Stomach (tissue), 9 donors: ENCODE results near the gene NRG3. TPM values are rescaled to one million over a fixed set of nuclear protein-coding genes. Genes with fewer than 3 reads are reported as not detected.

Source experiments
- DNase-seq, 2 donors: peaks; one replicate each; pipeline versions ENCODE4 v3.0.0 to v3.0.0-alpha.2; 2013 to 2019
- H3K27ac ChIP-seq, 5 donors: fragments of 200-600 bp in 4 of 5; sonication (generic) in 4 of 5; one replicate each; pipeline ENCODE4 v1.5.1; 2013 to 2019; ENCODE audit warnings: mild to moderate bottlenecking in 1 of 5, moderate library complexity in 1 of 5
- H3K27me3 ChIP-seq, 3 donors: fragments of 200-600 bp; sonication (generic); one replicate each; pipeline ENCODE4 v1.5.1; 2017 to 2019; ENCODE audit warnings: mixed run types in 1 of 3
- H3K36me3 ChIP-seq, 4 donors: fragments of 200-600 bp; sonication (generic); 1 replicate in 3 of 4; 2 replicates in 1 of 4; pipeline ENCODE4 v1.5.1; 2016 to 2019
- H3K4me1 ChIP-seq, 4 donors: fragments of 200-600 bp; sonication (generic); one replicate each; pipeline ENCODE4 v1.5.1; 2016 to 2019
- H3K4me3 ChIP-seq, 4 donors: fragments of 200-600 bp; sonication (generic) in 3 of 4; one replicate each; pipeline ENCODE4 v1.5.1; 2016 to 2019; ENCODE audit warnings: mild to moderate bottlenecking in 1 of 4
- H3K9me3 ChIP-seq, 4 donors: fragments of 200-600 bp; sonication (generic); one replicate each; pipeline ENCODE4 v1.5.1; 2016 to 2019
- EP300 ChIP-seq: sonication (generic); formaldehyde crosslinking; IDR thresholded peaks from one replicate; pipeline ENCODE4 v1.6.1; 2017; ENCODE audit warnings: antibody characterized with exemption
- POLR2A ChIP-seq, 4 donors: fragments of 450-650 bp; IDR thresholded peaks; one replicate each; pipeline ENCODE4 v1.6.1; 2016; ENCODE audit warnings: antibody characterized with exemption in 4 of 4, control low read depth in 2 of 4, mild to moderate bottlenecking in 1 of 4, moderate library complexity in 1 of 4
- POLR2AphosphoS5 ChIP-seq, 3 donors: sonication (generic); formaldehyde crosslinking; IDR thresholded peaks; one replicate each; pipeline ENCODE4 v1.6.1; 2016; ENCODE audit warnings: antibody characterized with exemption in 3 of 3
- WGBS, 5 donors: extraction: QIAGEN DNeasy Blood & Tissue Kit in 3 of 5; methylation state at CpG; one replicate each; pipeline versions ENCODE4 v1.1.5 to v1.1.7; 2013 to 2018; 5-methylcytosine and 5-hydroxymethylcytosine counted together
- intact Hi-C: fragments of 100-400 bp; cut with DNase I; formaldehyde crosslinking; loops from one replicate; pipeline ENCODE4 v1.15.1; 2023; ENCODE audit warnings: low total_unique reads
- polyA plus RNA-seq, 3 donors: library from polyadenylated mRNA; stranded (reverse); fragments of 200-250 nt; gene quantifications; one replicate each; pipeline ENCODE4 v1.2.3, GENCODE V29; 2013
- total RNA-seq, 5 donors: library from RNA; depleted of rRNA; stranded (reverse); fragments of >200 nt; gene quantifications; one replicate each; pipeline versions ENCODE4 v1.1.0 to v1.2.3, GENCODE V29; 2014 to 2016
- TF ChIP-seq, protein P1 (sequence below), 7 experiments: fragments of 450-650 bp in 4 of 7; fragments of 200-600 bp in 3 of 7; sonication (generic) in 3 of 7; IDR thresholded peaks; one replicate each; pipeline ENCODE4 v1.5.1; 2016 to 2019; ENCODE audit warnings: antibody characterized with exemption in 7 of 7, control low read depth in 2 of 7, mild to moderate bottlenecking in 1 of 7
- donor health status: healthy with polysubstance abuse.
- donor health status: Bipolar disorder and iron deficiency.
- donor health status: healthy.

NRG3 gene
- total and polyA plus RNA-seq, 8 donors: 0.08 to 2.5 (median 0.52) TPM; not detected in 4

DNA sequence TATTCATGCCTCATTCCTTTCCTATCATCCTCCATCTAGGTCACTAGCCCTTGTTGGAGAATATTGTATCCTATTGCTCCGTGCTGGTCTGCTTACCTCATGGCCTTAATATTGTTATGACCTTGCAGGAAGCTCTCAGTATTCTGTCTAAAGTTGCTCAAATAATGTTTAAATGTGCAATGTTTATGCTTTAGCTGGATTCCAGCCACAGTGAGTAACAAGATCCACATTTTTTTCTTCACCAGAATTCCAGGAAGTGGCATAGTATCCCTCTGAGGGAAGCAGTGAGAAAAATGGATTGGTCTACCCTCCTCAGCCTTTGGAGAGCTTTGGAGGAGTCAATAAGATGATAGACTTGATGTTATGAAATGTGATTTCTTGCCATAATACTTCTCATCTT, 402.6 kb downstream of the NRG3 start:
- H3K9me3 ChIP-seq: no peaks in the 10 kb centered on the region
- TF ChIP-seq POLR2A (IDR thresholded peaks at IDR 0.05) (no peak), EP300 (no peak), POLR2AphosphoS5 (IDR thresholded peaks at IDR 0.05) (no peak)
- TF ChIP-seq, protein P1, sequence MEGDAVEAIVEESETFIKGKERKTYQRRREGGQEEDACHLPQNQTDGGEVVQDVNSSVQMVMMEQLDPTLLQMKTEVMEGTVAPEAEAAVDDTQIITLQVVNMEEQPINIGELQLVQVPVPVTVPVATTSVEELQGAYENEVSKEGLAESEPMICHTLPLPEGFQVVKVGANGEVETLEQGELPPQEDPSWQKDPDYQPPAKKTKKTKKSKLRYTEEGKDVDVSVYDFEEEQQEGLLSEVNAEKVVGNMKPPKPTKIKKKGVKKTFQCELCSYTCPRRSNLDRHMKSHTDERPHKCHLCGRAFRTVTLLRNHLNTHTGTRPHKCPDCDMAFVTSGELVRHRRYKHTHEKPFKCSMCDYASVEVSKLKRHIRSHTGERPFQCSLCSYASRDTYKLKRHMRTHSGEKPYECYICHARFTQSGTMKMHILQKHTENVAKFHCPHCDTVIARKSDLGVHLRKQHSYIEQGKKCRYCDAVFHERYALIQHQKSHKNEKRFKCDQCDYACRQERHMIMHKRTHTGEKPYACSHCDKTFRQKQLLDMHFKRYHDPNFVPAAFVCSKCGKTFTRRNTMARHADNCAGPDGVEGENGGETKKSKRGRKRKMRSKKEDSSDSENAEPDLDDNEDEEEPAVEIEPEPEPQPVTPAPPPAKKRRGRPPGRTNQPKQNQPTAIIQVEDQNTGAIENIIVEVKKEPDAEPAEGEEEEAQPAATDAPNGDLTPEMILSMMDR (IDR thresholded peaks at IDR 0.05): no peak
- 56 to 76% (median 67%) methylated on average over 1 of the region's 1 CpG for WGBS, 5 donors

GRCh38 chr10:82278401-82279182, 403.6 kb downstream of the NRG3 start:
- no peak overlapping the region for H3K27ac ChIP-seq
- 19 to 36% (median 31%) methylated on average over 10 of the region's 10 CpGs for WGBS, 5 donors
- no peak overlapping the region for H3K4me3 ChIP-seq
- peak in 1 of 2 donors; percentile 9 for DNase-seq
- no peaks in the 10 kb centered on the region for H3K27me3 ChIP-seq
- no peak for TF ChIP-seq POLR2AphosphoS5 (IDR thresholded peaks at IDR 0.05)
- TF ChIP-seq, protein P1 (IDR thresholded peaks at IDR 0.05): no peak
- no peak for TF ChIP-seq EP300
- no peak for TF ChIP-seq POLR2A (IDR thresholded peaks at IDR 0.05)
- peaks cover 0 to 4% (median 0%) of the 10 kb centered on the region in 4 donors for H3K4me1 ChIP-seq
- H3K36me3 ChIP-seq: no peaks in the 10 kb centered on the region
- no peaks in the 10 kb centered on the region for H3K9me3 ChIP-seq
- intact Hi-C loops: no loop called here

More for the DNA sequence above, 402.6 kb downstream of the NRG3 start:
- no peaks in the 10 kb centered on the region for H3K27me3 ChIP-seq
- intact Hi-C loops: no loop called here
- DNase-seq: no peak
- H3K36me3 ChIP-seq: no peaks in the 10 kb centered on the region
- H3K27ac ChIP-seq: no peak overlapping the region
- peaks cover 0 to 4% (median 0%) of the 10 kb centered on the region in 4 donors for H3K4me1 ChIP-seq
- H3K4me3 ChIP-seq: no peak overlapping the region

- 53 to 83% (median 68%) methylated on average over 8 of the region's 8 CpGs for WGBS, 5 donors
- no peak for DNase-seq
- no peak overlapping the region for H3K27ac ChIP-seq
- no peaks in the 10 kb centered on the region for H3K9me3 ChIP-seq
- H3K27me3 ChIP-seq: no peaks in the 10 kb centered on the region
- intact Hi-C loops: no loop called here
- TF ChIP-seq, protein P1 (IDR thresholded peaks at IDR 0.05): no peak
- TF ChIP-seq EP300 (no peak), POLR2AphosphoS5 (IDR thresholded peaks at IDR 0.05) (no peak), POLR2A (IDR thresholded peaks at IDR 0.05) (no peak)
- no peaks in the 10 kb centered on the region for H3K36me3 ChIP-seq
- no peaks in the 10 kb centered on the region for H3K4me1 ChIP-seq
- H3K4me3 ChIP-seq: no peak overlapping the region
Measured at GRCh38 chr10:82282782-82283456, 407.9 kb downstream of the NRG3 start.

GRCh38 chr10:82284180-82284579, 409.2 kb downstream of the NRG3 start:
- Histone ChIP-seq H3K27ac (no peak overlapping the region), H3K9me3 (no peaks in the 10 kb centered on the region), H3K27me3 (no peaks in the 10 kb centered on the region), H3K4me1 (no peaks in the 10 kb centered on the region), H3K36me3 (no peaks in the 10 kb centered on the region), H3K4me3 (no peak overlapping the region)
- TF ChIP-seq POLR2AphosphoS5 (IDR thresholded peaks at IDR 0.05) (no peak), POLR2A (IDR thresholded peaks at IDR 0.05) (no peak), EP300 (no peak)
- TF ChIP-seq, protein P1 (IDR thresholded peaks at IDR 0.05): no peak
- no peak for DNase-seq
- WGBS, 5 donors: 84 to 95% (median 93%) methylated on average over 2 of the region's 2 CpGs
- intact Hi-C loops: no loop called here
